GM13976 (cell line): Measurements from ENCODE around the gene SLC38A6.
"Not testable (repeated sequence)": the region's sequence is repeated elsewhere in the genome, so short reads cannot be mapped to it uniquely, and the experiment has no call there.

ENCODE experiments used
- DNase-seq: peaks from one replicate; pipeline ENCODE4 v3.0.0; 2012; ENCODE audit warnings: low spot score
- in situ Hi-C: fragments of 300-500 bp; cut with MboI; formaldehyde crosslinking; loops from one replicate; pipeline ENCODE4 v1.12.0; 2022; ENCODE audit warnings: low sequenced_read_pairs, mixed read lengths, inconsistent platforms; ENCODE audit not compliant: unreplicated experiment
- TF ChIP-seq, protein P1 (sequence below): IDR thresholded peaks from 2 replicates; pipeline ENCODE4 v1.5.1; 2012; ENCODE audit warnings: borderline replicate concordance, mild to moderate bottlenecking; ENCODE audit not compliant: insufficient read depth; ENCODE audit errors: extremely low read depth, missing control alignments, control extremely low read depth

The SLC38A6 gene

DNA sequence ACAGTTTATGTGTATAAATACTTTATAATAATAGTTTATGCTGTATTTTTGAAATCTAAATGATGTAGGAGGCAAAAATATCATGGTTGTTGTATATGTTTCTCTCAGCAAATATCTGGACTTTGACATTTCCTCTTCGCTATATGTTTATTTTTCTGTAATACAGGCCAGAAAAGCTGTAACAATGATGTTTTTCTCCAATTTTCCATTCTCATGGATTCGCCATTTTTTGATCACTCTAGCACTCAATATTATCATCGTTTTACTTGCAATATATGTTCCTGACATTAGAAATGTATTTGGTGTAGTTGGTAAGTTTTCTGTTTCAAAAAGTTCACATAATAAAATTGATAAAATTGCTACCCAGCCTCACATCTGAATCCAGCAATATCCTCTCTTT lies 70.6 kb downstream of the SLC38A6 start:
- no peak for DNase-seq
- in situ Hi-C loops, result no loop called here
- TF ChIP-seq, protein P1, sequence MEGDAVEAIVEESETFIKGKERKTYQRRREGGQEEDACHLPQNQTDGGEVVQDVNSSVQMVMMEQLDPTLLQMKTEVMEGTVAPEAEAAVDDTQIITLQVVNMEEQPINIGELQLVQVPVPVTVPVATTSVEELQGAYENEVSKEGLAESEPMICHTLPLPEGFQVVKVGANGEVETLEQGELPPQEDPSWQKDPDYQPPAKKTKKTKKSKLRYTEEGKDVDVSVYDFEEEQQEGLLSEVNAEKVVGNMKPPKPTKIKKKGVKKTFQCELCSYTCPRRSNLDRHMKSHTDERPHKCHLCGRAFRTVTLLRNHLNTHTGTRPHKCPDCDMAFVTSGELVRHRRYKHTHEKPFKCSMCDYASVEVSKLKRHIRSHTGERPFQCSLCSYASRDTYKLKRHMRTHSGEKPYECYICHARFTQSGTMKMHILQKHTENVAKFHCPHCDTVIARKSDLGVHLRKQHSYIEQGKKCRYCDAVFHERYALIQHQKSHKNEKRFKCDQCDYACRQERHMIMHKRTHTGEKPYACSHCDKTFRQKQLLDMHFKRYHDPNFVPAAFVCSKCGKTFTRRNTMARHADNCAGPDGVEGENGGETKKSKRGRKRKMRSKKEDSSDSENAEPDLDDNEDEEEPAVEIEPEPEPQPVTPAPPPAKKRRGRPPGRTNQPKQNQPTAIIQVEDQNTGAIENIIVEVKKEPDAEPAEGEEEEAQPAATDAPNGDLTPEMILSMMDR, result no peak

DNA sequence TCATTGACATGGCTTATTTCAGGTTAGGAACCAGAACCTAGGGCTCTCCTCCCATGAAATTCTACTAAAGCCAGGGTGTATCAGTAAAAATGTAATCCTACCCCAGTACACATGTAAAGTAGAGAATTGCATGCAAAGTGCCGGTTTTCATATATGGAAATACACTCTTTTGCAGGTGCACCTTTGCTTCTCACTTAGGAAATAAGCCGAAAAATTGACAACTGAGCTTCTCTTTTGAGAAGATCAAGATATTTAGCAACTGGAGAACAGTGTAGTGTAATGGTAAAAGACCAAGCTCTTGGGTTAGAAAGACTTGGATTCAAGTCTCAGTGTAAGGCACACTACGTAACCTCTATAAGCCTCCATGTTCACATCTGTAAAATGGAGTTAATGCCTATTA lies 82.4 kb downstream of the SLC38A6 start:
- TF ChIP-seq, protein P1, result no peak
- in situ Hi-C loops, result no loop called here
- DNase-seq, result no peak

DNA sequence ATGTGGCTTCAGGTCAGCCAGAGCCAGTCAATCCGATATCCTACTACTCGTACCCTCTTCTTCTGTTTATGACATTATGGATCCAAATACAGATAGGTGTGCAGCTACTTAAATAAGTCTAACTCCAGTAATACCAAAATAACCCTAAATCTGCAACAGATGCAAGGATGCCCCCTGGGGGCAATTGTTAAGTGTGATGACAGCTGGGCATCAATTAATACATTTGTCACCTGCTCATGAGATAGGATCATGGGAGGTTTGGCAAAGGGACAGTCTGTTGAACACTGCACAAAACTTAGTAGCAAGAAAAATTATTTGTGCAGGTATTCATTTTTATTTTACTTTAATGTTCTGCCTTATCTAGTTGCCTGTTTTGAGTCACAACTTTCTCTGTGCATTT lies 83.2 kb downstream of the SLC38A6 start:
- in situ Hi-C loops, result no loop called here

DNA sequence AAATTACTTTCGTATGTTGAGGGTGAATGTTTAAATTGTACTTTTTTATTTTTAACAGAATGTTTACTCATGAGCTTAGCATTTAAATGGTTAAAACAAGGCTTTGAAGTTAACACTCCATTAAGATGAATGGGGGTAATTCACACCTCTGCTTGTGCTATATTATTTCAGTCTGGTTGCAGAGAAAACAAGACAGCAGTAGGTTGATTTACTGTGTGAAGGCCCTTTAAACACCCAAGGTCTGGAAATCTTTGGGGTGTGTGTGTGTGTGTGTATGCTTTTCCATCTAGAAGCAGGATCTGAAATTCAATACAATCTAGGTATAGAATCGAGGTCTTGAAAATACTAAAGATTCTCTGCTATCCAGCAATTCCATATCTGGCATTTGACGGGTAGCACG lies 83.8 kb downstream of the SLC38A6 start:
- TF ChIP-seq, protein P1, result no peak
- no peak for DNase-seq
- in situ Hi-C loops, result no loop called here

More for the DNA sequence above, 83.2 kb downstream of the SLC38A6 start:
- TF ChIP-seq, protein P1, result no peak
- no peak for DNase-seq

DNA sequence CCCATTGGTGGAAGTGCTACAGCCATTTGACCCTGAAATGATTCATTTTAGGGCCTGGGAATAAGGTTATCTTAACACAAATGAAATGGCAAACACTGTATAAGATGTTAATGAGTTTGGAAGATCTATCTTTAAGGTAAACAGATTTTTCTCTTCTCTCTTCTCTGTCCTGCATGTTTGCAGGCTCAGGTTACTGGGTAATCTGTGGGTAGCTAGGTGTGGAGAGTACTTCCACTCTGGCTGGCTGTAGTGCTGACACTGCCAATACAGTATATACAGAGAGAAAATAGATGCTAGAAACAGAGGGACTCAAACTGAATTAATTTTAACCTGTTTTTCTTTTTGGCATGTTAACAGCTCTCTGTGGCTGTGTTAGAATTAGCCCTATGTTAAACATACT lies 84.6 kb downstream of the SLC38A6 start:
- TF ChIP-seq, protein P1, result no peak
- in situ Hi-C loops, result no loop called here
- no peak for DNase-seq

DNA sequence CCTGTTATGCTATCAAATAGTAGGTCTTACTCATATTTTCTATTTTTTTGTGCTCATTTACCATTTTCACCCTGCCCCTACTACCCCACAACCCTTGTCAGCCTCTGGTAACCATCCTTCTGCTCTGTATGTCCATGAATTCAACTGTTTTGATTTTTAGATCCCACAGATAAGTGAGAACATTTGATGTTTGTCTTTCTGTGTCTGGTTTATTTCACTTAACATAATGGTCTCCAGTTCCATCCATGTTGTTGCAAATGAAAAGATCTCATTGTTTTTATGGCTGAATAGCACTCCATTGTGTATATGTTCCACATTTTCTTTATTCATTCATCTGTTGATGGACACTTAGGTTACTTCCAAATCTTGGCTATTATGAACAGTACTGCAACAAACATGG lies 91.4 kb downstream of the SLC38A6 start:
- DNase-seq, in situ Hi-C loops: not testable (repeated sequence)

DNA sequence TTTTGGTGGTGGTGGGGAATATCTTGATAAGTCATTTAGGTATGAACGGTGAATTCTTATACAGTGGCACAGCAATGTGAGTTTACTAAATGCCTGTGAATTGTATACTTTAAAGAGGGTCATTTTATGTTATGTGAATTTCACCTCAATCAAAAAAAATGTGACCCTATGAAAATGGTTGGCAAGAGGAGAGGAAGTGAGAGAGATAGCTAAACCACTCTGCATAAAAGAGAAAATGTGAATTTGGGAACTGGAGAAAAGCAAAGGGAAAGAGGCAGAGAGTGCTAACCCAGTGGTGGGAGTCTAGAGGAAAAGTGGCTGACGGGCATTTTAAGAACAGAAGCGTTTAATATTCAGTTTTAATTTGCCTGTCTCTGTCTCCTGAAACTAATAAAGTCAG lies 93.8 kb downstream of the SLC38A6 start:
- no peak for DNase-seq
- in situ Hi-C loops, result no loop called here
- TF ChIP-seq, protein P1, result no peak
